ENCODE results near the gene ZMYND19.

Gene ZMYND19

DNA sequence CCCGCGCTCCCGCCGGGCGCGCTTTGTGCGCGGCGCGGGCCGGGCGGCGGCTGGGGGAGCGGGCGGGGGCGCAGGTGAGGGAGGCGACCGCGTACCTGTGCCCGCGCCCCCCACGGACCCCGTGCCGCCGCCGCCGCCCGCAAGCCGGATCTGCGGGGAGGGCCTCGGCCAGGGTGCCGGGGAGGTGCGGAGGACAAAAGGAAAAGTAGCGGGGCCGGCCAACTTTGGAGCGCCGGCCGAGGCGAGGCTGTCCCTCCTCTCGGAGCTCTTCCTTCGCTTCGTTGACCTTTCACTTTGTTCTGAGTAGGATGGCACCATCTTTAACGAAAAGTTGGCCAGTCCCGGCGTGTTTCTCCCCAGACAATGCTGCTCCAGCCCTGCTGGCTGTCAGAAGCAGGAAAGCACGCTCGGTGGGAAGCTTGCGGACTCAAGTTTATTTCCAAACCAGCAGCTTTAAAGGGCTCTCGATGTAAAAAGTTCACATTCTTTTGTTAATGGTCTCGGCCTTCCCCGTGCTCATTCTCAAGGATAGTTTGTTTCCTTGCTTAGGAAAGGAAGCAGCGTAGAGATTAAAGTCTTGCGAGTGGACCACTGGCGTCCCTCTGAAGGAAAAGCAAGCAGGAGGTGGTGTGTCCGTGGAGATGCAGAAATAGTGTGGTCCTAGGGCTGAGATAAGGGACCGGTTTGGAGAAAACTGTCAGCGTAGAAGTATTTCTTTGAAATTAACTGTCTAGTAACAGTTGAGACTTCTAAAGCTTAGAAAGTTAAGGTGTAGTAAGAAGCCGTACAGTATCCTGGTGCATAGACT, 29.1 kb upstream of the ZMYND19 start:
- Histone ChIP-seq H3K4me1 (ENCODE audit: insufficient read depth, low read length, poor library complexity, severe bottlenecking) (peaks cover 32% of the 10 kb centered on the region), H2AFZ (ENCODE audit: low read length) (peak overlapping the region; percentile 53), H4K20me1 (ENCODE audit: insufficient read depth, low read length, poor library complexity, severe bottlenecking) (peaks cover 52% of the 10 kb centered on the region), H3K4me2 (ENCODE audit: low read depth, low read length, poor library complexity, severe bottlenecking) (peak overlapping the region; percentile 95), H3K4me3 (ENCODE audit: low read length, poor library complexity, severe bottlenecking) (peak overlapping the region; percentile 97), H3K9me2 (replicated peaks; ENCODE audit: low read depth, low read length) (no peaks in the 10 kb centered on the region), H3K9ac (ENCODE audit: low read depth, low read length, poor library complexity, severe bottlenecking) (peak overlapping the region; percentile 89), H3K9me3 (ENCODE audit: insufficient read depth, low read depth, low read length) (no peaks in the 10 kb centered on the region), H3K36me3 (ENCODE audit: insufficient read depth, low read length) (no peaks in the 10 kb centered on the region), H3K27me3 (ENCODE audit: insufficient read depth, low read length, poor library complexity, severe bottlenecking) (no peaks in the 10 kb centered on the region), H3F3A (ENCODE audit: low read depth) (no peaks in the 10 kb centered on the region), H3K79me2 (ENCODE audit: insufficient read depth, low read length) (peaks cover 81% of the 10 kb centered on the region)
- no peak for TF ChIP-seq EZH2phosphoT487 (IDR thresholded peaks at IDR 0.05; ENCODE audit: borderline replicate concordance)
- TF ChIP-seq, protein P1, sequence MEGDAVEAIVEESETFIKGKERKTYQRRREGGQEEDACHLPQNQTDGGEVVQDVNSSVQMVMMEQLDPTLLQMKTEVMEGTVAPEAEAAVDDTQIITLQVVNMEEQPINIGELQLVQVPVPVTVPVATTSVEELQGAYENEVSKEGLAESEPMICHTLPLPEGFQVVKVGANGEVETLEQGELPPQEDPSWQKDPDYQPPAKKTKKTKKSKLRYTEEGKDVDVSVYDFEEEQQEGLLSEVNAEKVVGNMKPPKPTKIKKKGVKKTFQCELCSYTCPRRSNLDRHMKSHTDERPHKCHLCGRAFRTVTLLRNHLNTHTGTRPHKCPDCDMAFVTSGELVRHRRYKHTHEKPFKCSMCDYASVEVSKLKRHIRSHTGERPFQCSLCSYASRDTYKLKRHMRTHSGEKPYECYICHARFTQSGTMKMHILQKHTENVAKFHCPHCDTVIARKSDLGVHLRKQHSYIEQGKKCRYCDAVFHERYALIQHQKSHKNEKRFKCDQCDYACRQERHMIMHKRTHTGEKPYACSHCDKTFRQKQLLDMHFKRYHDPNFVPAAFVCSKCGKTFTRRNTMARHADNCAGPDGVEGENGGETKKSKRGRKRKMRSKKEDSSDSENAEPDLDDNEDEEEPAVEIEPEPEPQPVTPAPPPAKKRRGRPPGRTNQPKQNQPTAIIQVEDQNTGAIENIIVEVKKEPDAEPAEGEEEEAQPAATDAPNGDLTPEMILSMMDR (conservative IDR thresholded peaks at IDR 0.05; ENCODE audit: low read length), result no peak

DNA sequence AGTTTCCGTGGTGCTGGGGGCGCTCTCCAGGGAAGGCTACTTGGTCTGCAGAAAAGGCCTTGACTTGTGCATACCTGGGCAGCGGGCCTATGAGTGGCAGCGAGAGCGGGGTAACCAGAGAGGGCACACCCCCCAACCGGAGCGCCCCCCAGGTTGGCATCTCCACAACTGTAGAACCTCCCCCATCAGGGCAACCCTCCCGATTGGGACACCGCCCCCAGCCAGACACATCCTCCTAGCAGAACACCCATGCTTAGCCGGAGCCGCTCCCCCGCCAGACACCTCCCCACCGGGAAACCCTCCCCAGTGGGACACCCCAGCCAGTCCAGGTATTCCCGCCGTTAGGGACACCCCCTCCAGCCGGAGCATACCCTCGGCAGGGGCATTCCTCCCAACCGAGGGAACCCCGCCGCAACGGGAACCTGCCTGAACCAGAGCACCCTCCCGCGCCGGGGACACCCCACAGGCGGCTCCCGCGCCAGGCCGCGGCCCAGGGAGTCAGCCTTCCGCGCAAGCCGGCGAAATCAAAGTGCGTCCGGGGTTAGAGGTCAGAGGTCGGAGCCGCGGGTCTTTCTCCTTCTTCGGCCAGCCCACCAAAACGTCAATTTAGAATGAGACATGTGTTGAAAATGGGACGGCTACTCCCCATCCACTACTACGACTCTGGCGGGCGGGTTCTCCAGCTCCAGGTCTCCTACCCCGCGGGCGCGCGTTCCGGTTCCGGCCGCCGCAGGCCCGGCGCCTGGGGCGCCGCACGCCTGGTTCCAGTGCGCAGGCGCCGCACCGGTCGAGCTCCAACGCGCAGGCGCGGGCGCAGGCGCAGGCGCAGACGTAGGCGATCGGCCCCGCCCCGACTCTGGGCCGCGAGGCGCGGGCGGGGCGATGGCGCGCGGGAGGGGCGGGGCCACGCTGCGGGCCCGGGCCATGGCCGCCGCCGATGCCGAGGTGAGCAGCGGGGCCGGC, 28.1 kb upstream of the ZMYND19 start, which contains the start of gene EHMT1:
TSS of gene EHMT1 (plus strand) at position 901 of the 963 bp plus-strand sequence. CDS start at position 925, 24 bp downstream.
- peak within 1 kb of the TSS; percentile 97 for H3K9ac ChIP-seq (ENCODE audit: low read depth, low read length, poor library complexity, severe bottlenecking)
- peak within 1 kb of the TSS; percentile 99 for H3K4me2 ChIP-seq (ENCODE audit: low read depth, low read length, poor library complexity, severe bottlenecking)
- H2AFZ ChIP-seq (ENCODE audit: low read length), result peak within 1 kb of the TSS; percentile 65
- H3K36me3 ChIP-seq (ENCODE audit: insufficient read depth, low read length), result no peaks in the 10 kb centered on the region
- H3F3A ChIP-seq (ENCODE audit: low read depth), result no peaks in the 10 kb centered on the region
- H3K4me3 ChIP-seq (ENCODE audit: low read length, poor library complexity, severe bottlenecking), result peak within 1 kb of the TSS; percentile 97
- H3K9me3 ChIP-seq (ENCODE audit: insufficient read depth, low read depth, low read length), result no peaks in the 10 kb centered on the region
- H3K27me3 ChIP-seq (ENCODE audit: insufficient read depth, low read length, poor library complexity, severe bottlenecking), result no peaks in the 10 kb centered on the region
- peaks cover 45% of the 10 kb centered on the region for H4K20me1 ChIP-seq (ENCODE audit: insufficient read depth, low read length, poor library complexity, severe bottlenecking)
- TF ChIP-seq, protein P1 (conservative IDR thresholded peaks at IDR 0.05; ENCODE audit: low read length), result no peak
- TF ChIP-seq EZH2phosphoT487 (IDR thresholded peaks at IDR 0.05; ENCODE audit: borderline replicate concordance), result no peak
- peaks cover 32% of the 10 kb centered on the region for H3K4me1 ChIP-seq (ENCODE audit: insufficient read depth, low read length, poor library complexity, severe bottlenecking)
- no peaks in the 10 kb centered on the region for H3K9me2 ChIP-seq (replicated peaks; ENCODE audit: low read depth, low read length)
- H3K79me2 ChIP-seq (ENCODE audit: insufficient read depth, low read length), result peaks cover 70% of the 10 kb centered on the region

DNA sequence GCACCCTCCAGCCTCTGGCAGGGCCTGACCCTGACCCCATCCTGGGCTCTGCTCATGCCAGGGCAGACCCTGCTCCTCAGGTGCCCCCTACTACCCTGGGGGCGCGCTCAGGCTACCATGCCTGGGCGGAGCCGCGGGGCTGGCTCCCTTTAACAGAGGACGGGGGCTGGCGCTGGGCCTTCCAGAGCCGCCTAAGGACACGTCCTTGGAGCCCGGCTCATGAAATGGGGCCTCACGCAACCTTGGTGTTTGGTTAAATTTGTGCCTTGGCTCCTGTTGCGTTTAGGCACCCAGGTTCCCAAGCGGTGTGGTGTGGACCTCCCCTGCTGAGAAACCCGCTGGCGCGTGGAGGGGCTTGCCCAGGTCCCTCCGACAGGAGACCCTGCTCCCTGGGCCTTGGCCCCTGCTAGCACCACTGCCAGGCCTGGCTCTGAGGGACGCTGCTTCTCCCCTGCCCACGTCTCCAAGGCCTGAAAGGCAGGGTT, 25.1 kb upstream of the ZMYND19 start:
- Histone ChIP-seq H4K20me1 (ENCODE audit: insufficient read depth, low read length, poor library complexity, severe bottlenecking) (peaks cover 27% of the 10 kb centered on the region), H3K9ac (ENCODE audit: low read depth, low read length, poor library complexity, severe bottlenecking) (no peak overlapping the region), H3K36me3 (ENCODE audit: insufficient read depth, low read length) (no peaks in the 10 kb centered on the region), H3K4me2 (ENCODE audit: low read depth, low read length, poor library complexity, severe bottlenecking) (no peak overlapping the region), H3K4me1 (ENCODE audit: insufficient read depth, low read length, poor library complexity, severe bottlenecking) (peaks cover 23% of the 10 kb centered on the region), H3K9me2 (replicated peaks; ENCODE audit: low read depth, low read length) (no peaks in the 10 kb centered on the region), H2AFZ (ENCODE audit: low read length) (no peak overlapping the region), H3K9me3 (ENCODE audit: insufficient read depth, low read depth, low read length) (no peaks in the 10 kb centered on the region), H3F3A (ENCODE audit: low read depth) (no peaks in the 10 kb centered on the region), H3K4me3 (ENCODE audit: low read length, poor library complexity, severe bottlenecking) (no peak overlapping the region), H3K79me2 (ENCODE audit: insufficient read depth, low read length) (peaks cover 41% of the 10 kb centered on the region), H3K27me3 (ENCODE audit: insufficient read depth, low read length, poor library complexity, severe bottlenecking) (no peaks in the 10 kb centered on the region)
- TF ChIP-seq EZH2phosphoT487 (IDR thresholded peaks at IDR 0.05; ENCODE audit: borderline replicate concordance), result no peak
- TF ChIP-seq, protein P1 (conservative IDR thresholded peaks at IDR 0.05; ENCODE audit: low read length), result no peak

Data from Loucy (cell line).